CD14-positive monocyte (primary cell): ENCODE results near the gene ELFN1. TPM values are rescaled to one million over a fixed set of nuclear protein-coding genes. Genes with fewer than 3 reads are reported as not detected.

ENCODE experiments used
- DNase-seq, 3 donors: peaks; one replicate each; pipeline ENCODE4 v3.0.0-alpha.2; 2011 to 2022
- H2AFZ ChIP-seq: 2 replicates; pipeline ENCODE4 v1.6.0; 2012; ENCODE audit warnings: mild to moderate bottlenecking, low read depth, low read length, inconsistent platforms; ENCODE audit not compliant: insufficient read depth, poor library complexity, severe bottlenecking
- H3K27ac ChIP-seq, 2 donors: 1 replicate in 1 of 2; 2 replicates in 1 of 2; pipeline ENCODE4 v1.5.1; 2012 to 2013; ENCODE audit warnings: low read length in 2 of 2, control low read depth in 1 of 2, inconsistent platforms in 1 of 2, low read depth in 1 of 2, mild to moderate bottlenecking in 1 of 2
- H3K27me3 ChIP-seq, 2 donors: one replicate each; pipeline versions ENCODE4 v1.6.0 to v1.6.1; 2011 to 2013; ENCODE audit warnings: low read length in 2 of 2; ENCODE audit not compliant: control insufficient read depth in 2 of 2, insufficient read depth in 2 of 2
- H3K36me3 ChIP-seq, 2 donors: replicated peaks in 1 of 2; 1 replicate in 1 of 2; 2 replicates in 1 of 2; pipeline versions ENCODE4 v1.5.1 to v1.6.1; 2012 to 2013; ENCODE audit warnings: low read length in 2 of 2, control low read depth in 1 of 2, inconsistent platforms in 1 of 2, mild to moderate bottlenecking in 1 of 2; ENCODE audit not compliant: insufficient read depth in 2 of 2, control insufficient read depth in 1 of 2
- H3K4me1 ChIP-seq, 2 donors: 1 replicate in 1 of 2; 2 replicates in 1 of 2; pipeline versions ENCODE4 v1.5.1 to v1.6.1; 2012 to 2013; ENCODE audit warnings: low read length in 2 of 2, control low read depth in 1 of 2, inconsistent platforms in 1 of 2, mild to moderate bottlenecking in 1 of 2, moderate library complexity in 1 of 2; ENCODE audit not compliant: insufficient read depth in 2 of 2, control insufficient read depth in 1 of 2
- H3K4me2 ChIP-seq: replicated peaks from 2 replicates; pipeline ENCODE3; 2012; ENCODE audit warnings: low read length, moderate library complexity, mild to moderate bottlenecking; ENCODE audit not compliant: poor library complexity, severe bottlenecking; ENCODE audit errors: extremely low read depth
- H3K4me3 ChIP-seq, 3 experiments: fragments of 200-600 bp in 1 of 3; sonication (generic) in 1 of 3; replicated peaks in 1 of 3; 1 replicate in 2 of 3; 2 replicates in 1 of 3; pipeline ENCODE4 v1.5.1; 2011 to 2013; ENCODE audit warnings: low read length in 3 of 3, mild to moderate bottlenecking in 3 of 3, control low read depth in 2 of 3, low read depth in 2 of 3, inconsistent platforms in 1 of 3, moderate library complexity in 1 of 3
- H3K79me2 ChIP-seq: 2 replicates; pipeline ENCODE4 v1.6.0; 2012; ENCODE audit warnings: mild to moderate bottlenecking, control low read depth, inconsistent platforms, low read length, moderate library complexity; ENCODE audit not compliant: insufficient read depth
- H3K9ac ChIP-seq: 2 replicates; pipeline ENCODE4 v1.6.0; 2017; ENCODE audit warnings: low read length, mild to moderate bottlenecking; ENCODE audit not compliant: insufficient read depth, poor library complexity, severe bottlenecking
- H3K9me3 ChIP-seq, 2 donors: replicated peaks in 1 of 2; 1 replicate in 1 of 2; 2 replicates in 1 of 2; pipeline versions ENCODE4 v1.5.1 to v1.6.1; 2012 to 2013; ENCODE audit warnings: low read length in 2 of 2, control low read depth in 1 of 2; ENCODE audit not compliant: control insufficient read depth in 1 of 2, insufficient read depth in 1 of 2
- H4K20me1 ChIP-seq: 2 replicates; pipeline ENCODE4 v1.6.0; 2012; ENCODE audit warnings: mild to moderate bottlenecking, low read length, control low read depth, moderate library complexity; ENCODE audit not compliant: insufficient read depth
- H3K27ac Mint-ChIP-seq, 7 donors: one replicate each; pipeline ENCODE4 v1.8.0; 2020; ENCODE audit warnings: mild to moderate bottlenecking in 7 of 7, mixed read lengths in 7 of 7, moderate library complexity in 6 of 7, inconsistent platforms in 2 of 7
- H3K27me3 Mint-ChIP-seq, 3 donors: one replicate each; pipeline ENCODE4 v1.8.0; 2021 to 2022; ENCODE audit warnings: low read depth in 3 of 3, mild to moderate bottlenecking in 3 of 3, mixed read lengths in 3 of 3, moderate library complexity in 3 of 3, inconsistent platforms in 1 of 3
- H3K36me3 Mint-ChIP-seq, 2 donors: one replicate each; pipeline ENCODE4 v1.8.0; 2020; ENCODE audit warnings: mixed read lengths in 2 of 2, inconsistent platforms in 1 of 2, mild to moderate bottlenecking in 1 of 2
- H3K4me1 Mint-ChIP-seq: one replicate; pipeline ENCODE4 v1.8.0; 2020; ENCODE audit warnings: mild to moderate bottlenecking, mixed read lengths
- H3K4me3 Mint-ChIP-seq, 2 donors: one replicate each; pipeline ENCODE4 v1.8.0; 2020; ENCODE audit warnings: mild to moderate bottlenecking in 2 of 2, mixed read lengths in 2 of 2, moderate library complexity in 1 of 2
- H3K9me3 Mint-ChIP-seq, 7 donors: one replicate each; pipeline ENCODE4 v1.8.0; 2020 to 2022; ENCODE audit warnings: mixed read lengths in 7 of 7, mild to moderate bottlenecking in 6 of 7, moderate library complexity in 6 of 7, inconsistent platforms in 2 of 7
- CTCF ChIP-seq: fragments of 200-600 bp; IDR thresholded peaks from one replicate; pipeline ENCODE4 v1.8.0; 2022; ENCODE audit warnings: antibody characterized with exemption, mild to moderate bottlenecking
- WGBS: methylation state at CpG from one replicate; pipeline ENCODE4 v1.1.5; 2013; ENCODE audit warnings: missing lambda C conversion rate; ENCODE audit not compliant: insufficient coverage; 5-methylcytosine and 5-hydroxymethylcytosine counted together
- intact Hi-C, 2 donors: fragments of 100-400 bp; cut with micrococcal nuclease; formaldehyde crosslinking; loops; one replicate each; pipeline versions ENCODE4 v1.15.0 to v1.15.1; 2023
- polyA plus RNA-seq, 3 donors: library from polyadenylated mRNA; depleted of rRNA in 1 of 3; unstranded in 2 of 3; stranded (reverse) in 1 of 3; fragments of 300-500 nt in 2 of 3; fragments of >200 nt in 1 of 3; fragmentation: Illumina TruSeq in 2 of 3; gene quantifications; 1 replicate in 2 of 3; 2 replicates in 1 of 3; pipeline ENCODE4 v1.2.3, GENCODE V29; 2012 to 2021

The ELFN1 gene
- polyA plus RNA-seq, 3 donors: not detected

- peaks cover 36 to 67% (median 52%) of the 10 kb centered on the region in 3 donors for H3K27me3 Mint-ChIP-seq
- Histone ChIP-seq H2AFZ (no peak overlapping the region), H3K4me3 (no peak overlapping the region), H3K9me3 (peaks cover 0 to 12% of the 10 kb centered on the region in 2 donors), H3K27ac (no peak overlapping the region), H3K4me1 (peaks cover 6 to 9% of the 10 kb centered on the region in 2 donors), H3K9ac (no peak overlapping the region), H3K4me2 (no peak overlapping the region), H3K27me3 (peaks cover 15 to 51% of the 10 kb centered on the region in 2 donors), H3K79me2 (no peaks in the 10 kb centered on the region), H3K36me3 (no peaks in the 10 kb centered on the region), H4K20me1 (no peaks in the 10 kb centered on the region)
- DNase-seq: no peak
- intact Hi-C loops: no loop called here
- no peak overlapping the region for H3K27ac Mint-ChIP-seq
- peaks cover 7% of the 10 kb centered on the region for H3K4me1 Mint-ChIP-seq
- TF ChIP-seq CTCF: no peak
- H3K4me3 Mint-ChIP-seq: no peak overlapping the region
- no peaks in the 10 kb centered on the region for H3K36me3 Mint-ChIP-seq
- H3K9me3 Mint-ChIP-seq: peaks cover 0 to 7% (median 3%) of the 10 kb centered on the region in 7 donors
- WGBS: 75% methylated on average over 4 of the region's 13 CpGs
These were observed 1.7 kb downstream of the ELFN1 start for GRCh38 chr7:1671594-1672451.

- no peak overlapping the region for H3K9ac ChIP-seq
- peaks cover 9 to 42% of the 10 kb centered on the region in 2 donors for H3K27me3 ChIP-seq
- TF ChIP-seq CTCF: no peak
- H3K4me1 ChIP-seq: no peaks in the 10 kb centered on the region
- no peak overlapping the region for H3K4me3 ChIP-seq
- H3K36me3 ChIP-seq: no peaks in the 10 kb centered on the region
- 80% methylated on average over 13 of the region's 23 CpGs for WGBS
- Mint-ChIP-seq H3K4me1 (peaks cover 3% of the 10 kb centered on the region), H3K4me3 (peak overlapping the region; percentile 24 to 54), H3K27me3 (peaks cover 34 to 57% (median 43%) of the 10 kb centered on the region in 3 donors), H3K36me3 (no peaks in the 10 kb centered on the region), H3K9me3 (peaks cover 0 to 6% (median 2%) of the 10 kb centered on the region in 7 donors), H3K27ac (no peak overlapping the region)
- DNase-seq: no peak
- H2AFZ ChIP-seq: no peak overlapping the region
- intact Hi-C loops: no loop called here
- H3K27ac ChIP-seq: no peak overlapping the region
- peaks cover 0 to 11% of the 10 kb centered on the region in 2 donors for H3K9me3 ChIP-seq
- no peak overlapping the region for H3K4me2 ChIP-seq
- H3K79me2 ChIP-seq: no peaks in the 10 kb centered on the region
- no peaks in the 10 kb centered on the region for H4K20me1 ChIP-seq
These were observed 2.9 kb downstream of the ELFN1 start for GRCh38 chr7:1672851-1673486.
